ENCODE measurements around the gene DGCR6L.
A peak's percentile ranks its signal among the peaks of the same experiment; 100 is the strongest.
"Not testable (repeated sequence)": the region's sequence is repeated elsewhere in the genome, so short reads cannot be mapped to it uniquely, and the experiment has no call there.

The DGCR6L gene

GRCh38 chr22:20319745-20320658, at the start of gene DGCR6L:
TSS of gene DGCR6L (minus strand) at chr22:20320060. CDS start at chr22:20319988, 72 bp downstream.
- peaks cover 47% of the 10 kb centered on the region for H3K4me1 ChIP-seq (ENCODE audit: insufficient read depth, low read length)
- H3K27me3 ChIP-seq (ENCODE audit: insufficient read depth, low read length, poor library complexity): no peaks in the 10 kb centered on the region
- no peak for TF ChIP-seq CTCF (IDR thresholded peaks at IDR 0.05; ENCODE audit: borderline replicate concordance, extremely low read depth, low read length, poor library complexity, severe bottlenecking)
- TF ChIP-seq EZH2 (IDR thresholded peaks at IDR 0.05; ENCODE audit: borderline replicate concordance, low read depth, low read length, severe bottlenecking): no peak
- no peaks in the 10 kb centered on the region for H3K9me3 ChIP-seq (ENCODE audit: insufficient read depth, low read length, severe bottlenecking)
- ATAC-seq (ENCODE audit: insufficient read depth, low read depth): peak; percentile 81
- peak; percentile 97 for DNase-seq
- H3K79me2 ChIP-seq (ENCODE audit: insufficient read depth, low read length): peaks cover 44% of the 10 kb centered on the region
- H3K27ac ChIP-seq (ENCODE audit: low read length): peak within 1 kb of the TSS; percentile 83
- peak within 1 kb of the TSS; percentile 98 for H2AFZ ChIP-seq (ENCODE audit: low read depth, low read length)
- H3K9ac ChIP-seq (ENCODE audit: low read depth, low read length): peak within 1 kb of the TSS; percentile 98
- H3K4me2 ChIP-seq (ENCODE audit: insufficient read depth, low read length): peak within 1 kb of the TSS; percentile 94
- peaks cover 4% of the 10 kb centered on the region; the same call in 1 of the 2 replicates for H3K36me3 ChIP-seq (ENCODE audit: insufficient read depth, low read length)
- H3K4me3 ChIP-seq (ENCODE audit: low read depth in 1 of 2, low read length in 2 of 2): peak within 1 kb of the TSS; percentile 95 to 98
- peaks cover 22% of the 10 kb centered on the region for H4K20me1 ChIP-seq (ENCODE audit: insufficient read depth, low read length)

- H3K27ac ChIP-seq (ENCODE audit: low read length); ATAC-seq (ENCODE audit: insufficient read depth, low read depth); DNase-seq; H3K9me3 ChIP-seq (ENCODE audit: insufficient read depth, low read length, severe bottlenecking); H3K4me1 ChIP-seq (ENCODE audit: insufficient read depth, low read length); H3K9ac ChIP-seq (ENCODE audit: low read depth, low read length); H3K36me3 ChIP-seq (ENCODE audit: insufficient read depth, low read length); H2AFZ ChIP-seq (ENCODE audit: low read depth, low read length); H3K4me3 ChIP-seq (ENCODE audit: low read depth in 1 of 2, low read length in 2 of 2); H3K27me3 ChIP-seq (ENCODE audit: insufficient read depth, low read length, poor library complexity); H3K79me2 ChIP-seq (ENCODE audit: insufficient read depth, low read length); H4K20me1 ChIP-seq (ENCODE audit: insufficient read depth, low read length); H3K4me2 ChIP-seq (ENCODE audit: insufficient read depth, low read length): not testable (repeated sequence)
These were observed 49.0 kb upstream of the DGCR6L start for GRCh38 chr22:20368875-20369274.

- not testable (repeated sequence) for H3K4me2 ChIP-seq (ENCODE audit: insufficient read depth, low read length)
These were observed 47.0 kb upstream of the DGCR6L start for GRCh38 chr22:20366841-20367240.

GRCh38 chr22:20364335-20365260, 44.7 kb upstream of the DGCR6L start:
- H4K20me1 ChIP-seq (ENCODE audit: insufficient read depth, low read length); H3K27me3 ChIP-seq (ENCODE audit: insufficient read depth, low read length, poor library complexity); H3K36me3 ChIP-seq (ENCODE audit: insufficient read depth, low read length); H3K4me3 ChIP-seq (ENCODE audit: low read depth in 1 of 2, low read length in 2 of 2); H3K4me1 ChIP-seq (ENCODE audit: insufficient read depth, low read length); ATAC-seq (ENCODE audit: insufficient read depth, low read depth); H3K9ac ChIP-seq (ENCODE audit: low read depth, low read length); DNase-seq; H3K9me3 ChIP-seq (ENCODE audit: insufficient read depth, low read length, severe bottlenecking); H3K4me2 ChIP-seq (ENCODE audit: insufficient read depth, low read length); H3K79me2 ChIP-seq (ENCODE audit: insufficient read depth, low read length); H2AFZ ChIP-seq (ENCODE audit: low read depth, low read length); H3K27ac ChIP-seq (ENCODE audit: low read length): not testable (repeated sequence)

More at GRCh38 chr22:20366841-20367240, 47.0 kb upstream of the DGCR6L start:
- not testable (repeated sequence) for ATAC-seq (ENCODE audit: insufficient read depth, low read depth); H3K4me3 ChIP-seq (ENCODE audit: low read depth in 1 of 2, low read length in 2 of 2); H3K27me3 ChIP-seq (ENCODE audit: insufficient read depth, low read length, poor library complexity); H3K27ac ChIP-seq (ENCODE audit: low read length); H3K4me1 ChIP-seq (ENCODE audit: insufficient read depth, low read length); H3K79me2 ChIP-seq (ENCODE audit: insufficient read depth, low read length); H3K36me3 ChIP-seq (ENCODE audit: insufficient read depth, low read length); H4K20me1 ChIP-seq (ENCODE audit: insufficient read depth, low read length); H3K9me3 ChIP-seq (ENCODE audit: insufficient read depth, low read length, severe bottlenecking); H3K9ac ChIP-seq (ENCODE audit: low read depth, low read length); DNase-seq; H2AFZ ChIP-seq (ENCODE audit: low read depth, low read length)

- not testable (repeated sequence) for H2AFZ ChIP-seq (ENCODE audit: low read depth, low read length); H3K9ac ChIP-seq (ENCODE audit: low read depth, low read length); H3K79me2 ChIP-seq (ENCODE audit: insufficient read depth, low read length); H3K27ac ChIP-seq (ENCODE audit: low read length); H3K27me3 ChIP-seq (ENCODE audit: insufficient read depth, low read length, poor library complexity); H3K9me3 ChIP-seq (ENCODE audit: insufficient read depth, low read length, severe bottlenecking); H3K4me3 ChIP-seq (ENCODE audit: low read depth in 1 of 2, low read length in 2 of 2); H4K20me1 ChIP-seq (ENCODE audit: insufficient read depth, low read length); H3K4me2 ChIP-seq (ENCODE audit: insufficient read depth, low read length); H3K36me3 ChIP-seq (ENCODE audit: insufficient read depth, low read length); DNase-seq; H3K4me1 ChIP-seq (ENCODE audit: insufficient read depth, low read length); ATAC-seq (ENCODE audit: insufficient read depth, low read depth)
These were observed 42.5 kb upstream of the DGCR6L start for GRCh38 chr22:20362403-20362802.

- H2AFZ ChIP-seq (ENCODE audit: low read depth, low read length); H3K27me3 ChIP-seq (ENCODE audit: insufficient read depth, low read length, poor library complexity); H4K20me1 ChIP-seq (ENCODE audit: insufficient read depth, low read length); H3K79me2 ChIP-seq (ENCODE audit: insufficient read depth, low read length); H3K9me3 ChIP-seq (ENCODE audit: insufficient read depth, low read length, severe bottlenecking); H3K27ac ChIP-seq (ENCODE audit: low read length); H3K4me3 ChIP-seq (ENCODE audit: low read depth in 1 of 2, low read length in 2 of 2); H3K9ac ChIP-seq (ENCODE audit: low read depth, low read length); H3K4me2 ChIP-seq (ENCODE audit: insufficient read depth, low read length); DNase-seq; H3K36me3 ChIP-seq (ENCODE audit: insufficient read depth, low read length); H3K4me1 ChIP-seq (ENCODE audit: insufficient read depth, low read length); ATAC-seq (ENCODE audit: insufficient read depth, low read depth): not testable (repeated sequence)
These were observed 41.9 kb upstream of the DGCR6L start for GRCh38 chr22:20361752-20362229.
